Astrocyte (in vitro differentiated cells and primary cell): ENCODE results near the gene CHERP.

Experiments used
- CTCF ChIP-seq: IDR thresholded peaks from 2 replicates; pipeline ENCODE4 v1.5.1; 2011; ENCODE audit warnings: low read depth, mild to moderate bottlenecking, inconsistent platforms, low read length, moderate library complexity; ENCODE audit not compliant: insufficient read depth
- EZH2 ChIP-seq: IDR thresholded peaks from 2 replicates; pipeline ENCODE4 v1.6.1; 2012; ENCODE audit warnings: mild to moderate bottlenecking, low read length, inconsistent platforms; ENCODE audit not compliant: insufficient read depth

GRCh38 chr19:16504271-16504670, 38.0 kb downstream of the CHERP start:
- TF ChIP-seq CTCF (no peak), EZH2 (no peak)
